ENCODE measurements around the gene MACF1.

DNA sequence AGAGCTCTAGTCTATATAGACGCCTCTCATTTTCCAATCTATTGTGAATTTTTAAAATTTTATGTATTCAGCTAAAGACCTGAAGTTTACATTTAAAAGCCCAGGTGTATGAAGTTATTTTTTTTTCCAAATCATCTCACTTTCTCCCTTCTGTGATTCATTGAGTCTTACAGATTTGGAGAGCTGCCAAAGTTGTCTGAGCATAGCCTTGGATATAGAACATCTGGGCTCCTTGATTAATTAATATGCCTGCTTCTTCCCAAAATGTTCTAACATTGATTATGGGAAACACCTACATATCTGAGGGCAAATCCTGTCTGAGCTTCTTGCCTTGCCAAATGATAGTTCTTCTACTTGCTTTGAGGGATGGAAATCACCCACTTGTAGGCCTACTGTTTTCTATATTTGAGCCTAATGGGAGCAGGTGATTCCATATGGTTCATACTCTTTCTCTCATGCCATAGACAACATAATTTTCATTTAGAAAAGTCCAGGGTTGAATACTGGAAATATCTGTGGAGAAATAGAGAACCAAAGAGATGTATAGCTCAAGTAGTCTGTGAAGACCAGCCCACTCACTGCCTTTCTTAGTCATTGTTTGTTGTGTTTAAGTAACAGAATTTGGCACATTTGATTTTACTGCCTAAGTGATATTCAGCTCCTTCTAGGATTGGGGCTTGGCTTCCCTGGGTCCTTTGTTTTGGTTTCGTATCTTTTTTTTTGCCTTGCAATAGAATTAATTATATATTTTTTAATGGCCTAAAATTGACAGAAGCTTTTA lies 46.2 kb downstream of the MACF1 start:
- TF ChIP-seq, protein P1, sequence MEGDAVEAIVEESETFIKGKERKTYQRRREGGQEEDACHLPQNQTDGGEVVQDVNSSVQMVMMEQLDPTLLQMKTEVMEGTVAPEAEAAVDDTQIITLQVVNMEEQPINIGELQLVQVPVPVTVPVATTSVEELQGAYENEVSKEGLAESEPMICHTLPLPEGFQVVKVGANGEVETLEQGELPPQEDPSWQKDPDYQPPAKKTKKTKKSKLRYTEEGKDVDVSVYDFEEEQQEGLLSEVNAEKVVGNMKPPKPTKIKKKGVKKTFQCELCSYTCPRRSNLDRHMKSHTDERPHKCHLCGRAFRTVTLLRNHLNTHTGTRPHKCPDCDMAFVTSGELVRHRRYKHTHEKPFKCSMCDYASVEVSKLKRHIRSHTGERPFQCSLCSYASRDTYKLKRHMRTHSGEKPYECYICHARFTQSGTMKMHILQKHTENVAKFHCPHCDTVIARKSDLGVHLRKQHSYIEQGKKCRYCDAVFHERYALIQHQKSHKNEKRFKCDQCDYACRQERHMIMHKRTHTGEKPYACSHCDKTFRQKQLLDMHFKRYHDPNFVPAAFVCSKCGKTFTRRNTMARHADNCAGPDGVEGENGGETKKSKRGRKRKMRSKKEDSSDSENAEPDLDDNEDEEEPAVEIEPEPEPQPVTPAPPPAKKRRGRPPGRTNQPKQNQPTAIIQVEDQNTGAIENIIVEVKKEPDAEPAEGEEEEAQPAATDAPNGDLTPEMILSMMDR (IDR thresholded peaks at IDR 0.05): no peak
- TF ChIP-seq EZH2phosphoT487 (IDR thresholded peaks at IDR 0.05): no peak
- no peak for TF ChIP-seq EZH2 (IDR thresholded peaks at IDR 0.05)

All from neural progenitor cell (in vitro differentiated cells).